Gastrocnemius medialis (tissue), 4 donors: ENCODE results near the gene SRCAP.

Experiments
- CTCF ChIP-seq, 5 experiments: fragments of 450-650 bp in 3 of 5; fragments of 200-600 bp in 2 of 5; sonication (generic) in 2 of 5; IDR thresholded peaks in 4 of 5; conservative IDR thresholded peaks in 1 of 5; 1 replicate in 4 of 5; 2 replicates in 1 of 5; pipeline ENCODE4 v1.5.1; 2016 to 2019; ENCODE audit warnings: antibody characterized with exemption in 5 of 5, mild to moderate bottlenecking in 3 of 5, moderate library complexity in 3 of 5
- POLR2A ChIP-seq, 2 donors: fragments of 450-650 bp; IDR thresholded peaks; one replicate each; pipeline ENCODE4 v1.6.1; 2017; ENCODE audit warnings: antibody characterized with exemption in 2 of 2, mild to moderate bottlenecking in 2 of 2, moderate library complexity in 2 of 2

- TF ChIP-seq CTCF (IDR thresholded peaks at IDR 0.05 in 4 of 5, conservative IDR thresholded peaks at IDR 0.05 in 1 of 5): no peak
- TF ChIP-seq POLR2A (IDR thresholded peaks at IDR 0.05): no peak
Measured at GRCh38 chr16:30700491-30700890, 1.5 kb downstream of the SRCAP start.
